ENCODE data around the gene TNPO2.
"Not testable (repeated sequence)": the region's sequence is repeated elsewhere in the genome, so short reads cannot be mapped to it uniquely, and the experiment has no call there.

The TNPO2 gene

DNA sequence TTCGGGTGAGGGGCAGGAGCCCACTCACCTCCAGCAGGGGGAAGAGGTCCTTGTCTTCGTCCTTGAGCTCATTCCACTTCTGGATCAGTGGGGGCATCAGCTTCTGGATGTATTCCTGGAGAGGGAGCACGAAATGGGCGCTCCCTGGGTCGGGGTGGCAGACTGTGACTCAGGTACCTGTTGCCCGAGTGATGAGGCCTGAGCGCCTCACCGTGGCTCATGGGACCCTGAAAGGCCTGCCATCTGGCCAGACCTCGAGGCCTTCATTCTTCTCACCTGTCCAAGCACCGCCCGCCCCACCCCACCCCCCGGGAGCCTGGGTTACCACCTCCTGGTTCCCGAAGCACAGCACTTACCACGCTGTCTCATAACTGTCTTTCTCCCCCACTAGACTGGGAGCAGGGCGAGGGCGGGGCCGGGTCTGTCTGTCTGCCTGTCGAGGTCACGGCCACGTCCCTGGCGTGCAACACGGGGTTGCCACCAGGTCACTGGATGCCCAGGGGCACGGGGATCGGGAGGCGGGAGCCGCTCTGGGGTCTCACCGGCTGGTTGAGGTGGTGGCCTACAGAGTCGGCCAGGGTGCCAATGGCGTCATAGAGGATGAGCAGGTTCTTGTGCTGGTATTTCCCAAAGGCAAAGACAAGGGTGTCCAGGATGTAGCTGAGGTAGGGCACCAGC is 17.9 kb downstream of the TNPO2 start:
- intact Hi-C loops (cut with micrococcal nuclease): no loop called here
- Mint-ChIP-seq H3K4me3 (no peak overlapping the region), H3K4me1 (ENCODE audit: low read depth) (no peaks in the 10 kb centered on the region), H3K27ac (no peak overlapping the region), H3K36me3 (ENCODE audit: low read depth) (peaks cover 100% of the 10 kb centered on the region), H3K9me3 (no peaks in the 10 kb centered on the region), H3K27me3 (no peaks in the 10 kb centered on the region)

DNA sequence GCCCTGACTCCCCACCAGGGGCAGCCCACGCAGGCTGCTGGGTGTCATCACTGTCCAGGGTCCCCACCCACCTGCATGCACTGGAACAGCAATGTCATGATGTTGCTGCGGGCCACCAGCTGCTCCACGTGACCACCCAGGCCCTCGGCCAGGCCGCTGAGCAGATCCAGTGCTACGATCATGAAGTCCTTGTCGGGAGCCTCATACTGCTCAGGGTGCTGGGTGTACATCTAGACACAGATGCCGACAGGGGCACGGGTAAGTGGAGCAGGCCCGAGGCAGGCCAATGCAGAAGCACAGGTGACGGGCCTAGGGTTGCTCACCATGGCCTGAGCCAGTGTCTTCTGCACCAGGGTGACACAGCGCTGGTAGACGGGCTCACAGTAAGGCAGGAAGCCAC is 18.6 kb downstream of the TNPO2 start:
- no peak overlapping the region for H3K27ac Mint-ChIP-seq
- intact Hi-C loops (cut with micrococcal nuclease): no loop called here

GRCh38 chr19:12703046-12703445 is 20.7 kb downstream of the TNPO2 start:
- H3K27me3 Mint-ChIP-seq: no peaks in the 10 kb centered on the region
- H3K36me3 Mint-ChIP-seq (ENCODE audit: low read depth): peaks cover 98% of the 10 kb centered on the region
- H3K9me3 Mint-ChIP-seq: no peaks in the 10 kb centered on the region
- H3K4me1 Mint-ChIP-seq (ENCODE audit: low read depth): peaks cover 9% of the 10 kb centered on the region
- intact Hi-C loops (cut with micrococcal nuclease): no loop called here
- H3K4me3 Mint-ChIP-seq: no peak overlapping the region
- no peak overlapping the region for H3K27ac Mint-ChIP-seq

More for the DNA sequence above, 18.6 kb downstream of the TNPO2 start:
- no peaks in the 10 kb centered on the region for H3K4me1 Mint-ChIP-seq (ENCODE audit: low read depth)
- no peak overlapping the region for H3K4me3 Mint-ChIP-seq
- H3K27me3 Mint-ChIP-seq: no peaks in the 10 kb centered on the region
- H3K9me3 Mint-ChIP-seq: no peaks in the 10 kb centered on the region
- peaks cover 100% of the 10 kb centered on the region for H3K36me3 Mint-ChIP-seq (ENCODE audit: low read depth)

DNA sequence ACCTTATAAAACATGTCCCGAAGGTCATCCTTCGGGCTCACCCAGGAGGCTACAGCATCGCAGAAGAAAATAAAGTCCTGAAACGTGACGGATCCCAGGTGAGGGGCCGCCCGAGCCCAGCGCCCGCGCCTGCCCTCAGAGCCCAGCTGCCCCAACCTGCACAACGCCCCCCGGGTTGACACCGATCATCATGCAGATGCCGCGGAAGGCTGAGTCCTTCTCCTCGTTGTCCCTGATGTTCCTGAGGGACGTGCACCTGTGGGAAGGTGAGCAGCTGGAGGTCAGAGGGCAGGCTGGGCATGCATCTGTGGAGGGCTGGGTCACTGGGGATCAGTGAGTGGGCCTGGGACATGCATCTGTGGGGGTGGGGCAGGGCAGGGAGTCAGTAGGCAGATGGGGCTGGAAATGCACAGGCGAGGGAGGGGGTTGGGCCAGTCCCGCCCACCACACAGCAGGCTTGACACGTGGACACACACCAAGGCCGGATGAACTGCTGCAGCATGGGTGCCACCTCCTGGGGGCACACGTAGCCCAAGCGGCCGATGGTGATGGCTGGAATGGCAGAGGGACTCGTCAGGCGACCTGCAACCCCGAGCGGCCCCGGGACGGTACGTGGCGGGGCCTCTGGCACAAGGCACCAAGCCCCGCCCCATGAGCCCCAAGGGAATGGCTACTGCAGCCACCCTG is 22.0 kb downstream of the TNPO2 start:
- intact Hi-C loops (cut with micrococcal nuclease): no loop called here
- H3K36me3 Mint-ChIP-seq (ENCODE audit: low read depth): peaks cover 87% of the 10 kb centered on the region
- peaks cover 10% of the 10 kb centered on the region for H3K4me1 Mint-ChIP-seq (ENCODE audit: low read depth)
- H3K9me3 Mint-ChIP-seq: no peaks in the 10 kb centered on the region
- H3K27ac Mint-ChIP-seq: no peak overlapping the region
- H3K27me3 Mint-ChIP-seq: no peaks in the 10 kb centered on the region
- no peak overlapping the region for H3K4me3 Mint-ChIP-seq

GRCh38 chr19:12698138-12698537 is 25.6 kb downstream of the TNPO2 start:
- peak overlapping the region; percentile 37 for H3K27ac Mint-ChIP-seq
- peaks cover 10% of the 10 kb centered on the region for H3K4me1 Mint-ChIP-seq (ENCODE audit: low read depth)
- peak overlapping the region; percentile 28 for H3K4me3 Mint-ChIP-seq
- H3K36me3 Mint-ChIP-seq (ENCODE audit: low read depth): peaks cover 51% of the 10 kb centered on the region
- H3K9me3 Mint-ChIP-seq: no peaks in the 10 kb centered on the region
- no peaks in the 10 kb centered on the region for H3K27me3 Mint-ChIP-seq
- intact Hi-C loops (cut with micrococcal nuclease): no loop called here

DNA sequence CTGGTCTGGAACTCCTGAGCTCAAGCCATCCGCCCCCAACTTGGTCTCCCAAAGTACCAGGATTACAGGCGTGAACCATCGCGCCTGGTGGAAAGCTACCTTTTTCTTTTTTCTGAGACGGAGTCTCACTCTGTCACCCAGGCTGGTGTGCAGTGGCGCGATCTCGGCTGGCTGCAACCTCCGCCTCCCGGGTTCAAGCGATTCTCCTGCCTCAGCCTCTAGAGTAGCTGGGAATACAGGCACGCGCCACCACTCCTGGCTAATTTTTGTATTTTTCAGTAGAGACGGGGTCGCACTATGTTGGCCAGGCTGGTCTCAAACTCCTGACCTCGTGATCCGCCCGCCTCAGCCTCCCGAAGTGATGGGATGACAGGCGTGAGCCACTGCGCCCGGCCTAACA is 26.3 kb downstream of the TNPO2 start:
- H3K27me3 Mint-ChIP-seq; intact Hi-C loops (cut with micrococcal nuclease): not testable (repeated sequence)
- H3K4me1 Mint-ChIP-seq (ENCODE audit: low read depth): peaks cover 10% of the 10 kb centered on the region

GRCh38 chr19:12696366-12697335 is 27.1 kb downstream of the TNPO2 start, which contains the start of gene FBXW9:
TSS of gene FBXW9 (minus strand) at chr19:12696631. CDS start at chr19:12696581, 50 bp downstream.
- Mint-ChIP-seq H3K36me3 (ENCODE audit: low read depth) (peaks cover 36% of the 10 kb centered on the region), H3K27me3 (no peaks in the 10 kb centered on the region), H3K4me3 (peak within 1 kb of the TSS; percentile 82), H3K9me3 (no peaks in the 10 kb centered on the region), H3K27ac (peak within 1 kb of the TSS; percentile 93), H3K4me1 (ENCODE audit: low read depth) (peaks cover 10% of the 10 kb centered on the region)
- intact Hi-C loops (cut with micrococcal nuclease): no loop called here

More for the DNA sequence above, 26.3 kb downstream of the TNPO2 start:
- Mint-ChIP-seq H3K27ac (peak overlapping the region; percentile 93), H3K4me3 (peak overlapping the region; percentile 23), H3K36me3 (ENCODE audit: low read depth) (peaks cover 44% of the 10 kb centered on the region)
- not testable (repeated sequence) for H3K9me3 Mint-ChIP-seq

GRCh38 chr19:12695997-12696365 is 27.8 kb downstream of the TNPO2 start:
- Mint-ChIP-seq H3K36me3 (ENCODE audit: low read depth) (peaks cover 29% of the 10 kb centered on the region), H3K9me3 (no peaks in the 10 kb centered on the region), H3K27ac (peak overlapping the region; percentile 93), H3K27me3 (no peaks in the 10 kb centered on the region), H3K4me3 (peak overlapping the region; percentile 82), H3K4me1 (ENCODE audit: low read depth) (peaks cover 10% of the 10 kb centered on the region)
- intact Hi-C loops (cut with micrococcal nuclease): no loop called here

DNA sequence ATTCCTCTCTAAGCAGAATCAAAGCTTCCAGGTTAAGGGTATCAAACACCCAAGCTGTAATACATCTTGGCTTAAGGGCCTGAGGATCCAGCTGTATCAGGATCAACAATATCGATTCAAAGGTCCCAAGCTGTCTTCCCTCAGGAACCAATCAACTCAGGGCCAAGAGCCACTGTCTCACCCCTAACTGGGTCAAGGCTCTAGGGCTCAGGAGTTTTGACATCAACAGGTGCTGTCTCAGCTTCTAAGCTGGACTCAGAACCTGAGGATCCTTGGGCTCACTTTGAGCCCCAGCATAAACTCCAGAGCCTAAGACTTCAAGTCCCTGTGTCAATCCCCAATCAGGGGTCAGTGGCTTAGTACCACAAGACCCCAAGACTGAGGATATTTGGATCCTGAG is 28.2 kb downstream of the TNPO2 start:
- no peaks in the 10 kb centered on the region for H3K27me3 Mint-ChIP-seq
- H3K9me3 Mint-ChIP-seq: no peaks in the 10 kb centered on the region
- intact Hi-C loops (cut with micrococcal nuclease): no loop called here
- H3K4me3 Mint-ChIP-seq: peak overlapping the region; percentile 82
- H3K4me1 Mint-ChIP-seq (ENCODE audit: low read depth): peaks cover 10% of the 10 kb centered on the region
- H3K27ac Mint-ChIP-seq: peak overlapping the region; percentile 93
- peaks cover 25% of the 10 kb centered on the region for H3K36me3 Mint-ChIP-seq (ENCODE audit: low read depth)

DNA sequence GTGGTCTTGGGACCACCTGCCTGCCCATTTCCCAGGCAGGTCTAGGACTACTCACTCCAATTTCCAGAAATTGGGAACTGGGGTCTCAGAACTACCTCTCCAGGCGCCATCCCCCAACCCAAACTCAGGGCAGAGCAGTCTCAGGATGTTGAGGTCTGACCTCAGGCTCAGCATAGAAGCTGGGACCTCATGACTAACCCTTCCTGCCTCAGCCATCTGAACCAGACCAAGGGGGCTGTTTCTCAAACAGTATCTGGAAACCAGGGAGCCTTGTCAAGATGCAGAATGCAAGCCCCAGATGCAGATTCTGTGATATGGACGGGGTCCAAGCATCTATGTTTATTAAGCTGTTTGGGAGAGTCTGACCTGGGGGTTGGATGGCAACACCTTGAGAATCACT is 28.6 kb downstream of the TNPO2 start:
- Mint-ChIP-seq H3K4me1 (ENCODE audit: low read depth) (peaks cover 11% of the 10 kb centered on the region), H3K27me3 (no peaks in the 10 kb centered on the region), H3K4me3 (no peak overlapping the region), H3K27ac (no peak overlapping the region), H3K36me3 (ENCODE audit: low read depth) (peaks cover 21% of the 10 kb centered on the region), H3K9me3 (no peaks in the 10 kb centered on the region)
- intact Hi-C loops (cut with micrococcal nuclease): no loop called here

DNA sequence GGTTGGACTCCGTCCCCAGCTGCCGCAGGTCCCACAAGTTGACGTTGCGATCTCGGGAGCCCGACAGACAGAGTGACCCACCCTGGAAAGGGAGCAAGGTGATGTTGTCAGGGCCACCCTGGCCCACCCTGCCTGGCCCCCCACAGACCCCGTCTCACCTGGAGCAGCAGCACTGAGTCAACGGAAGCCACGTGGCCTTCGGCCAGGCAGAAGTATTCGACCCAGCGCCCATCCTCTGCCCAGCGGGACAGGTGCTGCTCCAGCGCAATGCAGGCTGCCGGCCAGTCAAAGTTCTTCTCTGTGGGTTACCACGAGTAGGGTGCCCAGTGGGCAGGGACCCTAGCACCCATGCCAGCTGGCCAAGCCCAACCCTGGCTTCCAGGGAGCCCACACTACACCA is 29.1 kb downstream of the TNPO2 start:
- Mint-ChIP-seq H3K36me3 (ENCODE audit: low read depth) (peaks cover 16% of the 10 kb centered on the region), H3K27ac (no peak overlapping the region), H3K9me3 (no peaks in the 10 kb centered on the region), H3K27me3 (no peaks in the 10 kb centered on the region), H3K4me3 (no peak overlapping the region), H3K4me1 (ENCODE audit: low read depth) (peaks cover 15% of the 10 kb centered on the region)
- intact Hi-C loops (cut with micrococcal nuclease): no loop called here

DNA sequence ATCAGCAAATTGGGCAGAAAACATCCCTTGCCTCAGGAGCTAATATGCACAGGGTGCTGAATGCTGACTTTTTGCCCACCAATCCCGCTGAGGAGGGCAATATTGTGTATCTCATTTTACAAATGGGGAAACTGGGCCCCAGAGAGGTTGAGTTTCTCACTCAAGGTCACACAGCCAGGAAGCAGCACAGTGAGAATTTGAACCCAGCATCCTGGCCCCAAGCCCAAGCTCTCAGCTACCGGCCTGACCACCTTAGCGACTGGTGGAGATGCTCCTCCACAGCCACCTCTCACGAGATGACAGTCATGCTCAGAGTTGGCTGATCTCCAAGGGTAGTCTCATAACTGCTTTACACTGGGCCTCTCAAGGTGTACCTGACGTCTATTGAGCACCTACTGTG is 30.8 kb downstream of the TNPO2 start:
- Mint-ChIP-seq H3K4me1 (ENCODE audit: low read depth) (peaks cover 10% of the 10 kb centered on the region), H3K27ac (no peak overlapping the region), H3K4me3 (no peak overlapping the region), H3K9me3 (no peaks in the 10 kb centered on the region), H3K36me3 (ENCODE audit: low read depth) (peaks cover 2% of the 10 kb centered on the region), H3K27me3 (no peaks in the 10 kb centered on the region)
- intact Hi-C loops (cut with micrococcal nuclease): no loop called here

DNA sequence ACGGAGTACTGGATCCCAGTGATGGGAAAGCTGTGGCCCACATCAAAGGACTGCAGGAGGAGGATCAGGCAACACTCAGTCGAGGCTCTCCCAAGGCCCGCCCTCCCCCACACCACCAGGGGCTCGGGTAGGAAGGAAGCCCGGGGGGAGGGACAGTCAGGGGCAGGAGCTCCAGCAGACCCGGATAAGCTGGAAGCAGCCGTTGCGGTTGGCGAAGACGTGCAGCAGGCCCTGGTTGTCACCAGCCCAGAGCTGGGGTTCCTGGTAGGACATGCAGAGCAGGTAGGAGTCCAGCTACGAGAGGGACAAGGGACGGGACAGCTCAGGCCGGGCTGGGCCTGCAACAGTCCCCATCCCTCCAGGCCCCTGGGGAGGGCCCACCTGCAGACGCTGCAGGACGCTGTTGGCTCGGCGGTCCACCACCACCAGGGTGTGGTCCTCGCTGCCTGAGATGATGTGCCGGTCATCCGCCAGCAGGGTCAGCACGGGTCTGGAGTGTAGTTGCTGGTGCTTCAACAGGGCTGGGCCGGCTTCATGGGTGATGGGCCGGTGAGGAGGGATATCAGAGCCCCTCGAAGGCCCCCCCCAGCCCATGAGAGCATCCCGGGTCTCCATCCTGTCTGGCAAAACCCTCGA is 34.0 kb downstream of the TNPO2 start:
- Mint-ChIP-seq H3K4me1 (ENCODE audit: low read depth) (peaks cover 15% of the 10 kb centered on the region), H3K36me3 (ENCODE audit: low read depth) (no peaks in the 10 kb centered on the region), H3K4me3 (no peak overlapping the region), H3K27me3 (no peaks in the 10 kb centered on the region), H3K9me3 (no peaks in the 10 kb centered on the region), H3K27ac (no peak overlapping the region)
- intact Hi-C loops (cut with micrococcal nuclease): no loop called here
